WTC11 (cell line): ENCODE data around the gene TTLL3. TPM values are rescaled to one million over a fixed set of nuclear protein-coding genes. Genes with fewer than 3 reads are reported as not detected.

Source experiments
- ATAC-seq: fragments of 200-7000 bp; cut with Tn5 transposase; 2 replicates; pipeline ENCODE4 v1.10.0; 2021; ENCODE audit warnings: mild to moderate bottlenecking, moderate library complexity
- CTCF ChIA-PET: fragments of 300-600 bp; sonication (Branson Sonifier 250); formaldehyde crosslinking; loops from one replicate; lab custom pipeline; 2021; ENCODE audit warnings: antibody characterized with exemption; lab: Charles Lee
- POLR2A ChIA-PET: fragments of 350-600 bp; sonication (Branson Sonifier 250); formaldehyde crosslinking; loops from one replicate; lab custom pipeline; 2021; ENCODE audit warnings: antibody characterized with exemption; lab: Charles Lee
- DNase-seq: peaks from one replicate; pipeline ENCODE4 v3.0.0; 2021; ENCODE audit warnings: low spot score
- H3K27ac Mint-ChIP-seq: 2 replicates; pipeline ENCODE4 v1.8.0; 2021; ENCODE audit warnings: mixed read lengths
- H3K27me3 Mint-ChIP-seq: 2 replicates; pipeline ENCODE4 v1.8.0; 2021; ENCODE audit warnings: low read depth, mild to moderate bottlenecking, moderate library complexity, mixed read lengths
- H3K36me3 Mint-ChIP-seq: 2 replicates; pipeline ENCODE4 v1.8.0; 2021; ENCODE audit warnings: mixed read lengths
- H3K4me1 Mint-ChIP-seq: 2 replicates; pipeline ENCODE4 v1.8.0; 2022; ENCODE audit warnings: mixed read lengths
- H3K4me3 Mint-ChIP-seq: 2 replicates; pipeline ENCODE4 v1.8.0; 2021; ENCODE audit warnings: mild to moderate bottlenecking, moderate library complexity, mixed read lengths
- H3K9me3 Mint-ChIP-seq: 2 replicates; pipeline ENCODE4 v1.8.0; 2021; ENCODE audit warnings: mixed read lengths
- AR ChIP-seq: fragments of 250-450 bp; sonication (Bioruptor Pico); IDR thresholded peaks from 2 replicates; pipeline ENCODE4 v1.9.0; 2021; ENCODE audit warnings: mild to moderate bottlenecking
- ARID4B ChIP-seq: sonication (generic); formaldehyde crosslinking; IDR thresholded peaks from 2 replicates; pipeline ENCODE4 v1.8.0; 2023; ENCODE audit warnings: missing genetic modification reagents, mild to moderate bottlenecking, borderline replicate concordance
- ATF6 ChIP-seq: sonication (generic); formaldehyde crosslinking; IDR thresholded peaks from 2 replicates; pipeline ENCODE4 v1.8.1; 2023; ENCODE audit warnings: mild to moderate bottlenecking, missing genetic modification reagents
- E2F4 ChIP-seq: sonication (generic); formaldehyde crosslinking; IDR thresholded peaks from 2 replicates; pipeline ENCODE4 v1.8.1; 2022; ENCODE audit warnings: low read depth, mild to moderate bottlenecking, moderate library complexity, missing genetic modification reagents, borderline replicate concordance
- ESRRA ChIP-seq: sonication (generic); formaldehyde crosslinking; IDR thresholded peaks from 2 replicates; pipeline ENCODE4 v1.8.1; 2022; ENCODE audit warnings: mild to moderate bottlenecking, missing genetic modification reagents, borderline replicate concordance
- ETV6 ChIP-seq: sonication (generic); formaldehyde crosslinking; IDR thresholded peaks from 2 replicates; pipeline ENCODE4 v1.8.1; 2022; ENCODE audit warnings: mild to moderate bottlenecking, missing genetic modification reagents
- FOXP1 ChIP-seq: sonication (generic); formaldehyde crosslinking; IDR thresholded peaks from 2 replicates; pipeline ENCODE4 v1.8.0; 2022; ENCODE audit warnings: missing genetic modification reagents, mild to moderate bottlenecking, moderate library complexity, borderline replicate concordance
- GABPB1 ChIP-seq: sonication (generic); formaldehyde crosslinking; IDR thresholded peaks from 2 replicates; pipeline ENCODE4 v1.8.1; 2023; ENCODE audit warnings: mild to moderate bottlenecking, missing genetic modification reagents
- GTF2I ChIP-seq: fragments of 250-450 bp; sonication (Bioruptor Pico); conservative IDR thresholded peaks from 2 replicates; pipeline ENCODE4 v1.4.0; 2021; ENCODE audit warnings: mild to moderate bottlenecking
- HMGA2 ChIP-seq: fragments of 250-450 bp; sonication (Bioruptor Pico); IDR thresholded peaks from 2 replicates; pipeline ENCODE4 v1.4.0; 2021; ENCODE audit warnings: mild to moderate bottlenecking, moderate library complexity
- JAZF1 ChIP-seq: fragments of 250-450 bp; sonication (Bioruptor Pico); IDR thresholded peaks from 2 replicates; pipeline ENCODE4 v1.9.0; 2021; ENCODE audit warnings: moderate library complexity, mild to moderate bottlenecking, inconsistent platforms
- NFATC4 ChIP-seq: fragments of 250-450 bp; sonication (Bioruptor Pico); IDR thresholded peaks from 2 replicates; pipeline ENCODE4 v1.9.0; 2021; ENCODE audit warnings: mild to moderate bottlenecking
- OVOL2 ChIP-seq: fragments of 250-450 bp; sonication (Bioruptor Pico); IDR thresholded peaks from 2 replicates; pipeline ENCODE4 v1.9.0; 2021; ENCODE audit warnings: mild to moderate bottlenecking, borderline replicate concordance
- RORB ChIP-seq: fragments of 250-450 bp; sonication (Bioruptor Pico); IDR thresholded peaks from 2 replicates; pipeline ENCODE4 v1.9.0; 2021; ENCODE audit warnings: mild to moderate bottlenecking
- SP1 ChIP-seq: sonication (generic); formaldehyde crosslinking; conservative IDR thresholded peaks from 2 replicates; pipeline ENCODE4 v1.8.1; 2022; ENCODE audit warnings: missing genetic modification reagents
- TCF7 ChIP-seq: sonication (generic); formaldehyde crosslinking; IDR thresholded peaks from 2 replicates; pipeline ENCODE4 v1.8.0; 2022; ENCODE audit warnings: mild to moderate bottlenecking, low read depth, missing genetic modification reagents, moderate library complexity
- TEAD1 ChIP-seq: sonication (generic); formaldehyde crosslinking; IDR thresholded peaks from 2 replicates; pipeline ENCODE4 v1.8.0; 2022; ENCODE audit warnings: mild to moderate bottlenecking, missing genetic modification reagents
- ZBTB43 ChIP-seq: sonication (generic); formaldehyde crosslinking; IDR thresholded peaks from 2 replicates; pipeline ENCODE4 v1.8.1; 2023; ENCODE audit warnings: mild to moderate bottlenecking, missing genetic modification reagents
- ZNF138 ChIP-seq: sonication (generic); formaldehyde crosslinking; conservative IDR thresholded peaks from 2 replicates; pipeline ENCODE4 v1.8.1; 2022; ENCODE audit warnings: mild to moderate bottlenecking, moderate library complexity, missing genetic modification reagents
- ZNF396 ChIP-seq: fragments of 250-450 bp; sonication (Bioruptor Pico); IDR thresholded peaks from 2 replicates; pipeline ENCODE4 v1.8.0; 2021; ENCODE audit warnings: mild to moderate bottlenecking, moderate library complexity, borderline replicate concordance
- ZNF416 ChIP-seq: fragments of 250-450 bp; sonication (Bioruptor Pico); IDR thresholded peaks from 2 replicates; pipeline ENCODE4 v1.9.0; 2021; ENCODE audit warnings: mild to moderate bottlenecking, inconsistent platforms
- ZNF423 ChIP-seq: fragments of 250-450 bp; sonication (Bioruptor Pico); IDR thresholded peaks from 2 replicates; pipeline ENCODE4 v2.1.2; 2022; ENCODE audit warnings: mild to moderate bottlenecking, moderate library complexity
- ZNF425 ChIP-seq: fragments of 250-450 bp; sonication (Bioruptor Pico); conservative IDR thresholded peaks from 2 replicates; pipeline ENCODE4 v1.9.0; 2021; ENCODE audit warnings: mild to moderate bottlenecking
- total RNA-seq: library from RNA; stranded (reverse); gene quantifications from 3 replicates; pipeline ENCODE4 v1.2.3, GENCODE V29; 2021

Gene TTLL3
- total RNA-seq, 1 experiment from 2014 or later: 14.7 TPM

GRCh38 chr3:9862391-9863057, 52.5 kb downstream of the TTLL3 start:
- ChIA-PET POLR2A (no interaction called here), CTCF (interaction anchor here (0.5 to 2.5 kb wide), 3 partner anchors 9 to 84 kb away, joined by 3 to 9 read pairs (median 4); no protein-coding TSS in a partner anchor)
- no peaks in the 10 kb centered on the region for H3K9me3 Mint-ChIP-seq
- TF ChIP-seq HMGA2 (CRISPR knock-in tag) (no peak), ESRRA (CRISPR knock-in tag) (peak; percentile 21; the same call in 1 of the 2 replicates), ARID4B (CRISPR knock-in tag) (no peak), TCF7 (CRISPR knock-in tag) (no peak), ATF6 (no peak), ZNF138 (CRISPR knock-in tag) (no peak), ZNF423 (CRISPR knock-in tag) (peak; percentile 56; the same call in 1 of the 2 replicates), RORB (CRISPR knock-in tag) (no peak), ZNF425 (CRISPR knock-in tag) (no peak), E2F4 (no peak), GTF2I (CRISPR knock-in tag) (no peak), ZBTB43 (CRISPR knock-in tag) (no peak), ETV6 (0 out of 2 replicates have a peak, but pooled peaks have one; percentile 38), SP1 (CRISPR knock-in tag) (no peak; the same call in 1 of the 2 replicates), AR (no peak), ZNF416 (CRISPR knock-in tag) (no peak), NFATC4 (CRISPR knock-in tag) (no peak), FOXP1 (CRISPR knock-in tag) (no peak), TEAD1 (CRISPR knock-in tag) (no peak), OVOL2 (no peak), GABPB1 (CRISPR knock-in tag) (peak; percentile 59; the same call in 1 of the 2 replicates), JAZF1 (CRISPR knock-in tag) (no peak), ZNF396 (CRISPR knock-in tag) (no peak)

More at GRCh38 chr3:9862391-9863057, 52.5 kb downstream of the TTLL3 start:
- Mint-ChIP-seq H3K27ac (no peak overlapping the region), H3K36me3 (no peaks in the 10 kb centered on the region), H3K4me1 (peaks cover 25% of the 10 kb centered on the region), H3K27me3 (peaks cover 12% of the 10 kb centered on the region), H3K4me3 (peak overlapping the region; percentile 66)
- DNase-seq (peak; percentile 74), ATAC-seq (peak; percentile 91)
